Heart right ventricle (tissue), 16 donors: ENCODE data around the gene ACSF2. TPM values are rescaled to one million over a fixed set of nuclear protein-coding genes. Genes with fewer than 3 reads are reported as not detected.

Experiments used
- ATAC-seq, 8 donors: fragments of 200-7000 bp; cut with Tn5 transposase; one replicate each; pipeline ENCODE4 v1.9.1; 2020; ENCODE audit warnings: mild to moderate bottlenecking in 8 of 8, moderate library complexity in 8 of 8, moderate number of reproducible peaks in 1 of 8
- DNase-seq, 2 donors: peaks; one replicate each; pipeline ENCODE4 v3.0.0-alpha.2; 2020
- H3K27ac ChIP-seq, 10 donors: fragments of 200-600 bp; sonication (generic) in 2 of 10; one replicate each; pipeline versions ENCODE4 v1.5.0 to v1.8.0; 2020 to 2022; ENCODE audit warnings: mild to moderate bottlenecking in 3 of 10
- H3K27me3 ChIP-seq, 7 donors: fragments of 200-600 bp; one replicate each; pipeline ENCODE4 v1.8.0; 2021 to 2022; ENCODE audit warnings: mild to moderate bottlenecking in 2 of 7
- H3K36me3 ChIP-seq, 9 donors: fragments of 200-600 bp; sonication (generic) in 1 of 9; one replicate each; pipeline versions ENCODE4 v1.5.0 to v1.8.0; 2020 to 2022; ENCODE audit warnings: mild to moderate bottlenecking in 2 of 9
- H3K4me1 ChIP-seq, 9 donors: fragments of 200-600 bp; sonication (generic) in 1 of 9; one replicate each; pipeline versions ENCODE4 v1.5.0 to v1.8.0; 2020 to 2022; ENCODE audit warnings: mild to moderate bottlenecking in 4 of 9
- H3K4me3 ChIP-seq, 10 donors: fragments of 200-600 bp; sonication (generic) in 2 of 10; one replicate each; pipeline versions ENCODE4 v1.5.0 to v1.8.0; 2020 to 2022; ENCODE audit warnings: mild to moderate bottlenecking in 7 of 10, moderate library complexity in 2 of 10
- H3K9me3 ChIP-seq, 11 donors: fragments of 200-600 bp in 10 of 11; sonication (generic) in 2 of 11; one replicate each; pipeline versions ENCODE4 v1.5.0 to v1.8.0; 2013 to 2022; ENCODE audit warnings: mild to moderate bottlenecking in 2 of 11, control low read depth in 1 of 11, moderate library complexity in 1 of 11
- CTCF ChIP-seq, 9 donors: fragments of 200-600 bp; sonication (generic) in 2 of 9; IDR thresholded peaks; one replicate each; pipeline versions ENCODE4 v1.5.0 to v1.8.0; 2021 to 2022; ENCODE audit warnings: antibody characterized with exemption in 9 of 9, mild to moderate bottlenecking in 5 of 9, moderate library complexity in 1 of 9
- WGBS, 2 donors: extraction: QIAGEN DNeasy Blood & Tissue Kit; methylation state at CpG; one replicate each; pipeline ENCODE4 v1.1.7; 2013; ENCODE audit warnings: inconsistent platforms in 1 of 2; 5-methylcytosine and 5-hydroxymethylcytosine counted together
- intact Hi-C, 10 donors: fragments of 100-400 bp; cut with DNase I; formaldehyde crosslinking; loops; one replicate each; pipeline versions ENCODE4 v1.11.1 to v1.14.2; 2022
- polyA plus RNA-seq, 2 donors: library from polyadenylated mRNA; stranded (reverse); fragments of 200-250 nt; gene quantifications; one replicate each; pipeline ENCODE4 v1.2.3, GENCODE V29; 2013
- total RNA-seq, 10 donors: library from RNA; stranded (reverse); fragmentation: NEBNext Ultra II Directional in 3 of 10; extraction: Animal tissue kit (Norgen Biotek cat#: 25700) in 3 of 10; gene quantifications; one replicate each; pipeline versions ENCODE4 v1.2.1 to v1.2.4, GENCODE V29; 2021 to 2023
- donor health status: Arrhythmogenic right ventricular cardiomyopathy.
- donor health status: ischemic (EF 13 %, LVEDD 7.1; RV severe dilation, severe dysfunction).
- donor health status: healthy with polysubstance abuse.
- donor health status: DM: no; HTN: yes; CAD: no.
- donor health status: DM: no; HTN: no; CAD: no.
- donor health status: ischemic (EF 25% LVEDD 6.9; RV normal size, moderate dysfunction).
- donor health status: ischemic (EF 25% LVEDD 5.7; RV mildly dilated, moderate dysfunction).
- donor health status: healthy.
- donor health status: DM: yes; HTN: yes; CAD: no.
- donor health status: Ischemic cardiomyopathy.
- donor health status: ischemic (EF 35%, LVEDD 5.7; RV mildly dilated, moderate dysfunction).
- donor health status: nonischemic (EF 11% LVEDD 7.7; RV severe dilation, severe dysfunction).
- donor health status: DM: yes; HTN: yes; CAD: no.
- donor health status: PGD.
- donor health status: ischemic (EF 29% LVEDD 5.4; RV normal size, mild dysfunction).
- donor health status: nonischemic (EF 23%, LVEDD 6.1; RV moderate dilation, normal function).

ACSF2 gene
- total and polyA plus RNA-seq, 12 donors = 7.9 to 45.0 (median 19.7) TPM

- Histone ChIP-seq H3K27me3 (no peaks in the 10 kb centered on the region), H3K4me3 (no peak overlapping the region), H3K27ac (peak overlapping the region in 2 of 10 donors; percentile 15 to 52), H3K36me3 (no peaks in the 10 kb centered on the region), H3K9me3 (no peaks in the 10 kb centered on the region), H3K4me1 (peaks cover 0 to 37% (median 11%) of the 10 kb centered on the region in 9 donors)
- 59 to 60% methylated on average over 6 of the region's 6 CpGs for WGBS, 2 donors
- ATAC-seq (peak in 3 of 8 donors; percentile 46 to 72 (median 60)), DNase-seq (peak in 1 of 2 donors; percentile 38)
- intact Hi-C loops = no loop called here
- no peak for TF ChIP-seq CTCF (IDR thresholded peaks at IDR 0.05)
These were observed 89.1 kb downstream of the ACSF2 start for GRCh38 chr17:50514936-50515702.

- no peaks in the 10 kb centered on the region for H3K36me3 ChIP-seq
- DNase-seq (no peak), ATAC-seq (peak in 5 of 8 donors; percentile 36 to 70 (median 36))
- no peak for TF ChIP-seq CTCF (IDR thresholded peaks at IDR 0.05)
- H3K4me1 ChIP-seq = peaks cover 0 to 37% (median 4%) of the 10 kb centered on the region in 9 donors
- intact Hi-C loops = no loop called here
- H3K27me3 ChIP-seq = no peaks in the 10 kb centered on the region
- peak overlapping the region in 4 of 10 donors; percentile 5 to 62 (median 18) for H3K27ac ChIP-seq
- no peaks in the 10 kb centered on the region for H3K9me3 ChIP-seq
- 66 to 72% methylated on average over 4 of the region's 4 CpGs for WGBS, 2 donors
- H3K4me3 ChIP-seq = no peak overlapping the region
These were observed 91.0 kb downstream of the ACSF2 start for GRCh38 chr17:50517011-50517410.

GRCh38 chr17:50517504-50518383 lies 91.7 kb downstream of the ACSF2 start:
- Histone ChIP-seq H3K27me3 (no peaks in the 10 kb centered on the region), H3K9me3 (no peaks in the 10 kb centered on the region), H3K4me3 (no peak overlapping the region), H3K4me1 (peaks cover 0 to 37% (median 4%) of the 10 kb centered on the region in 9 donors), H3K36me3 (no peaks in the 10 kb centered on the region), H3K27ac (peak overlapping the region in 4 of 10 donors; percentile 5 to 62 (median 18))
- ATAC-seq (no peak), DNase-seq (no peak)
- 70% methylated on average over 8 of the region's 8 CpGs for WGBS, 2 donors
- intact Hi-C loops = no loop called here
- TF ChIP-seq CTCF (IDR thresholded peaks at IDR 0.05) = no peak

- ATAC-seq (peak in 1 of 8 donors; percentile 62), DNase-seq (no peak)
- no peak for TF ChIP-seq CTCF (IDR thresholded peaks at IDR 0.05)
- Histone ChIP-seq H3K27me3 (no peaks in the 10 kb centered on the region), H3K9me3 (no peaks in the 10 kb centered on the region), H3K4me3 (no peak overlapping the region), H3K27ac (peak overlapping the region in 1 of 10 donors; percentile 62), H3K36me3 (no peaks in the 10 kb centered on the region), H3K4me1 (peaks cover 0 to 37% (median 4%) of the 10 kb centered on the region in 9 donors)
- 68 to 76% methylated on average over 13 of the region's 13 CpGs for WGBS, 2 donors
- intact Hi-C loops = no loop called here
These were observed 92.5 kb downstream of the ACSF2 start for GRCh38 chr17:50518384-50519023.
